ENCODE measurements around the gene BCL2.

The BCL2 gene

DNA sequence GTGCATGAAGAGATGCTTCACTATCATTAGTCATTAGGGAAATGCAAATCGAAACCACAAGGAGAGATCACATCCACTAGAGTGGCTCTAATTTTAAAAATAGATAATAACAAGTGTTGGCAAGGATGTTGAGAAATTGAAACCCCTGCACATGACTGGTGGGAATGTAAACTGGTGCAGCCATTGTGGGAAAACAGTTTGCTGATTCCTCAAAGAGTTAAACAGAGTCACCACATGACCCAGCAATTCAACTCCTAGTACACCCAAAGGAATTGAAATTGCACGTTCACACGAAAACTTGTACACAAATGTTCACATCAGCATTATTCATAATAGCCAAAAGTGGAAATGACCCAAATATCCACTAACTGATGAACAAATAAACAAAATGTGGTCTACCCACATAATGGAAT, 179.5 kb downstream of the BCL2 start:
- no peak for TF ChIP-seq ZBTB7A (IDR thresholded peaks at IDR 0.05; ENCODE audit: low read depth)
- no peak for TF ChIP-seq EP300 (IDR thresholded peaks at IDR 0.05; ENCODE audit: borderline replicate concordance)
- no peak for TF ChIP-seq TEAD4 (IDR thresholded peaks at IDR 0.05)
- TF ChIP-seq CREB1 (IDR thresholded peaks at IDR 0.05; ENCODE audit: low read depth): no peak
- no peak for TF ChIP-seq NFIC (IDR thresholded peaks at IDR 0.05)
- no peak for TF ChIP-seq FOXM1 (IDR thresholded peaks at IDR 0.05; ENCODE audit: borderline replicate concordance, low read depth)
- TF ChIP-seq REST (IDR thresholded peaks at IDR 0.05; ENCODE audit: low read depth): no peak
- TF ChIP-seq YY1 (IDR thresholded peaks at IDR 0.05; ENCODE audit: low read depth): no peak
- TF ChIP-seq RAD21 (IDR thresholded peaks at IDR 0.05; ENCODE audit: low read depth): no peak
- TF ChIP-seq EGR1 (IDR thresholded peaks at IDR 0.05): no peak
- TF ChIP-seq MAX (IDR thresholded peaks at IDR 0.05): no peak
- TF ChIP-seq TAF1 (IDR thresholded peaks at IDR 0.05; ENCODE audit: low read depth): no peak
- TF ChIP-seq, protein P1, sequence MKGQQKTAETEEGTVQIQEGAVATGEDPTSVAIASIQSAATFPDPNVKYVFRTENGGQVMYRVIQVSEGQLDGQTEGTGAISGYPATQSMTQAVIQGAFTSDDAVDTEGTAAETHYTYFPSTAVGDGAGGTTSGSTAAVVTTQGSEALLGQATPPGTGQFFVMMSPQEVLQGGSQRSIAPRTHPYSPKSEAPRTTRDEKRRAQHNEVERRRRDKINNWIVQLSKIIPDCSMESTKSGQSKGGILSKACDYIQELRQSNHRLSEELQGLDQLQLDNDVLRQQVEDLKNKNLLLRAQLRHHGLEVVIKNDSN (IDR thresholded peaks at IDR 0.05): no peak
- TF ChIP-seq TCF12 (IDR thresholded peaks at IDR 0.05; ENCODE audit: low read depth): no peak
- TF ChIP-seq CEBPB (IDR thresholded peaks at IDR 0.05): no peak

DNA sequence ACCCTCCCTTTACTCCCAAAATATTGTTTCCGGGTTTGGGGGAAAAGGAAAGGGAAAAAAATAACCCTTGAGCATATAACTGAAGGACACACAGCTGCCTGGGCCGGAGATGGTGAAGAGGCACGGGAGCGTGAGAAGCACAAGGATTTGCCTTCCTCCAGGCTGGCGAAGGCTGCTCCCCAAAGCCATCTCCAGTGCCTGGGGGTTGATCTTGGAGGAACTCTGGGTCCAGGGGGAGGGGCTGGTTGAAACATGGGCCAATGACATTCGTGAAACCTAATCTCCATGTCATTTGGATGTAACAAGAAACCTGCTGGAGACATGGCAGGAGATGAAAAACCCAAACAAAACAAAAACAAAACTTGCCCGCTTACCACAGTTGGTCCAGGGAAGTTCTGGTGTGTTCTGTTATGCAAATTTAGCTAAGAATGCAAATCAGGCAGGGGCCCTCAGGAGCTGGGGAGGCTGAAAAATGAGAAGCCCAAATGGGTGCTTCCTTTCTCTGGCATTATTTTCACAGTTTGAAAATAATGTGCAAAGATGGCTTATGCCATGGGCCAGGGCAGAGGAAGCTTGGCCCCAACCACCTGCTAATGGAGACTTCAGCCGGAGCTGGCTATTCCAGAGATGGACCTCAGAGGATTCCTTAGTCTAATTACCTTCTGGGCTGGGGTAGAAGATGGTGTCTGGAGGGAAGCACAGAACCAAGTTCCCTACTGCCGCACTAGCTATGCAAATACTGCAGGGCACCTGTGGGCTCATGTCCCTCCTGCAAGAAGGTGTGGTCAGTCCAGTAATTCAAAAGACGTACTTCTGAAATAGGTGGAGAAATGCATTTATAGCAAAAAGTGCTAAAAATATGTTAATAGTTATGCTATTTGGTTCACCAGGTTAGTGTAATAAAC, 180.9 kb downstream of the BCL2 start:
- TF ChIP-seq NFIC (IDR thresholded peaks at IDR 0.05) (no peak), RAD21 (IDR thresholded peaks at IDR 0.05; ENCODE audit: low read depth) (no peak), REST (IDR thresholded peaks at IDR 0.05; ENCODE audit: low read depth) (no peak), FOXM1 (IDR thresholded peaks at IDR 0.05; ENCODE audit: borderline replicate concordance, low read depth) (no peak), CEBPB (IDR thresholded peaks at IDR 0.05) (no peak), CREB1 (IDR thresholded peaks at IDR 0.05; ENCODE audit: low read depth) (no peak), TCF12 (IDR thresholded peaks at IDR 0.05; ENCODE audit: low read depth) (no peak), EGR1 (IDR thresholded peaks at IDR 0.05) (no peak), YY1 (IDR thresholded peaks at IDR 0.05; ENCODE audit: low read depth) (no peak), TEAD4 (IDR thresholded peaks at IDR 0.05) (no peak)
- TF ChIP-seq, protein P1 (IDR thresholded peaks at IDR 0.05): no peak

GRCh38 chr18:63137999-63138435, 181.6 kb downstream of the BCL2 start:
- no peak for TF ChIP-seq RAD21 (IDR thresholded peaks at IDR 0.05; ENCODE audit: low read depth)

GRCh38 chr18:63135101-63135500, 184.5 kb downstream of the BCL2 start:
- TF ChIP-seq CREB1 (IDR thresholded peaks at IDR 0.05; ENCODE audit: low read depth) (no peak), TCF12 (IDR thresholded peaks at IDR 0.05; ENCODE audit: low read depth) (no peak), EGR1 (IDR thresholded peaks at IDR 0.05) (no peak), YY1 (IDR thresholded peaks at IDR 0.05; ENCODE audit: low read depth) (no peak), NFIC (IDR thresholded peaks at IDR 0.05) (no peak), FOXM1 (IDR thresholded peaks at IDR 0.05; ENCODE audit: borderline replicate concordance, low read depth) (no peak), CEBPB (IDR thresholded peaks at IDR 0.05) (no peak), ZBTB7A (IDR thresholded peaks at IDR 0.05; ENCODE audit: low read depth) (no peak), REST (IDR thresholded peaks at IDR 0.05; ENCODE audit: low read depth) (no peak), TAF1 (IDR thresholded peaks at IDR 0.05; ENCODE audit: low read depth) (no peak), TEAD4 (IDR thresholded peaks at IDR 0.05) (no peak)
- TF ChIP-seq, protein P1 (IDR thresholded peaks at IDR 0.05): no peak

Data from Ishikawa (cell line).